ENCODE measurements around the gene CCNQ.

GRCh38 chrX:153620576-153620975 is 21.6 kb upstream of the CCNQ start:
- TF ChIP-seq CTCF (conservative IDR thresholded peaks at IDR 0.05) (no peak), ZFX (IDR thresholded peaks at IDR 0.05) (no peak)
